AG10803 (cell line): ENCODE data around the gene NOTCH2.
A peak's percentile ranks its signal among the peaks of the same experiment; 100 is the strongest.

Experiments
- DNase-seq: peaks from one replicate; pipeline ENCODE4 v3.0.0; 2010; ENCODE audit warnings: low read depth
- H3K4me3 ChIP-seq: 2 replicates; pipeline ENCODE4 v1.5.1; 2011; ENCODE audit warnings: mild to moderate bottlenecking, low read length, control low read depth
- CTCF ChIP-seq: conservative IDR thresholded peaks from 2 replicates; pipeline ENCODE4 v1.5.1; 2011; ENCODE audit warnings: mild to moderate bottlenecking, low read length, control low read depth, inconsistent platforms

Gene NOTCH2

GRCh38 chr1:119885903-119886783 lies 183.3 kb downstream of the NOTCH2 start:
- peak; percentile 76 for TF ChIP-seq CTCF
- peak; percentile 30 for DNase-seq
- no peak overlapping the region for H3K4me3 ChIP-seq

- peak; percentile 31 for DNase-seq
- TF ChIP-seq CTCF = no peak
- H3K4me3 ChIP-seq = no peak overlapping the region
Observed at GRCh38 chr1:119884711-119885110, 184.8 kb downstream of the NOTCH2 start.

- no peak for TF ChIP-seq CTCF
- no peak overlapping the region for H3K4me3 ChIP-seq
- DNase-seq = no peak
Observed at GRCh38 chr1:119883826-119884225, 185.6 kb downstream of the NOTCH2 start.

GRCh38 chr1:119882132-119883049 lies 187.1 kb downstream of the NOTCH2 start:
- TF ChIP-seq CTCF = no peak
- DNase-seq = peak; percentile 51
- no peak overlapping the region for H3K4me3 ChIP-seq

- H3K4me3 ChIP-seq = no peak overlapping the region
- DNase-seq = no peak
- TF ChIP-seq CTCF = no peak
Observed at GRCh38 chr1:119879510-119880434, 189.7 kb downstream of the NOTCH2 start.

GRCh38 chr1:119878171-119878570 lies 191.3 kb downstream of the NOTCH2 start:
- H3K4me3 ChIP-seq = no peak overlapping the region
- TF ChIP-seq CTCF = no peak
- no peak for DNase-seq
